Activated T-cell treated with anti-CD3 and anti-CD28 coated beads, Interleukin-2, amount 50 U/mL, for 72 hours (primary cell): Measurements from ENCODE around the gene CPVL. TPM values are rescaled to one million over a fixed set of nuclear protein-coding genes. Genes with fewer than 3 reads are reported as not detected.
"Not testable (repeated sequence)": the region's sequence is repeated elsewhere in the genome, so short reads cannot be mapped to it uniquely, and the experiment has no call there.

Experiments used
- ATAC-seq, 2 donors: fragments of 150-1000 bp; cut with Tn5 transposase; replicated peaks in 1 of 2; 2 replicates each; pipeline ENCODE4 v1.10.0; 2021; ENCODE audit warnings: moderate library complexity in 2 of 2, mild to moderate bottlenecking in 1 of 2
- DNase-seq, 2 donors: peaks; one replicate each; pipeline ENCODE4 v3.0.0; 2021 to 2022; ENCODE audit warnings: mixed read lengths in 1 of 2
- H3K27ac Mint-ChIP-seq: one replicate; pipeline ENCODE4 v1.8.0; 2022; ENCODE audit warnings: mild to moderate bottlenecking, moderate library complexity, mixed read lengths
- H3K27me3 Mint-ChIP-seq: one replicate; pipeline ENCODE4 v1.8.0; 2022; ENCODE audit warnings: low read depth, mixed read lengths
- H3K36me3 Mint-ChIP-seq, 2 donors: one replicate each; pipeline ENCODE4 v1.8.0; 2022; ENCODE audit warnings: mixed read lengths in 2 of 2, mild to moderate bottlenecking in 1 of 2; ENCODE audit not compliant: insufficient read depth in 2 of 2
- H3K4me1 Mint-ChIP-seq: one replicate; pipeline ENCODE4 v1.8.0; 2022; ENCODE audit warnings: low read depth, mixed read lengths
- H3K4me3 Mint-ChIP-seq, 2 donors: one replicate each; pipeline ENCODE4 v1.8.0; 2022; ENCODE audit warnings: mild to moderate bottlenecking in 2 of 2, mixed read lengths in 2 of 2, moderate library complexity in 2 of 2
- H3K9me3 Mint-ChIP-seq, 2 donors: one replicate each; pipeline ENCODE4 v1.8.0; 2022; ENCODE audit warnings: mixed read lengths in 2 of 2
- total RNA-seq, 2 donors: library from RNA; stranded (reverse); gene quantifications; one replicate each; pipeline ENCODE4 v1.2.3, GENCODE V29; 2022

The CPVL gene
- total RNA-seq, 2 donors from 2014 or later: 0.51 TPM; not detected in 1

- Mint-ChIP-seq H3K36me3 (no peaks in the 10 kb centered on the region), H3K27ac (no peak overlapping the region), H3K4me3 (no peak overlapping the region), H3K9me3 (no peaks in the 10 kb centered on the region), H3K4me1 (no peaks in the 10 kb centered on the region), H3K27me3 (peaks cover 6% of the 10 kb centered on the region)
- ATAC-seq (no peak), DNase-seq (no peak)
These were observed 19.5 kb downstream of the CPVL start for GRCh38 chr7:29126804-29127203.

DNA sequence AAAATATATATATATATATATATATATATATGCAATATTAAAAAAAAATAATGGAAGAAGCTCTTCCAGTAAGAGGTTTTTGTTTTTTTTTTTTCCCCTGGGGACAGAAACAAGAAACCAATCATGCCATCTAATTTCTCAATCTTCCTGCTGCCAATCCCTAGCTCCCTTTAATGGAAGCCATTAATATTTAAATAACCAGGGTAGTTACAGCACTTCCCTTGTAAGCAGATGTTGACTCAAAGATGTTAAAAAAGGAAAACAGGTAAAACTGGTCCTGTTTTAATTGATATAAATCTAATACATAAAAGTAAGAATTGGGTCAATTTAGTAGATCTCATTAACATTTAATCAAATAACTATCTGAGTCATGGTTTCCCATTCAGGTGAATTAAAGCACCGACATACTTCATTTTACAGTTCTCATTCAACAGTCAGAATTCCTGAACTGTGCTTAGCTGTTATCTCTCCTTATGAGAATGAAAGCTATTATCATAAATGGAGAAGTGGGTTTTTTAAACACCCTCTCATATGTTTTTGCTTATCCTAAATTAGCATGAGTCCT lies 22.6 kb downstream of the CPVL start:
- H3K36me3 Mint-ChIP-seq: no peaks in the 10 kb centered on the region
- no peak overlapping the region for H3K4me3 Mint-ChIP-seq
- H3K9me3 Mint-ChIP-seq: no peaks in the 10 kb centered on the region
- ATAC-seq (no peak), DNase-seq (no peak)
- H3K27ac Mint-ChIP-seq: no peak overlapping the region
- H3K4me1 Mint-ChIP-seq: no peaks in the 10 kb centered on the region
- peaks cover 9% of the 10 kb centered on the region for H3K27me3 Mint-ChIP-seq

GRCh38 chr7:29122759-29123158 lies 23.6 kb downstream of the CPVL start:
- DNase-seq (no peak), ATAC-seq (no peak)
- Mint-ChIP-seq H3K4me1 (no peaks in the 10 kb centered on the region), H3K4me3 (no peak overlapping the region), H3K9me3 (no peaks in the 10 kb centered on the region), H3K27ac (no peak overlapping the region), H3K36me3 (no peaks in the 10 kb centered on the region), H3K27me3 (peaks cover 7% of the 10 kb centered on the region)

- H3K27me3 Mint-ChIP-seq: peaks cover 7% of the 10 kb centered on the region
- ATAC-seq (no peak), DNase-seq (no peak)
- H3K9me3 Mint-ChIP-seq: no peaks in the 10 kb centered on the region
- no peaks in the 10 kb centered on the region for H3K36me3 Mint-ChIP-seq
- no peak overlapping the region for H3K4me3 Mint-ChIP-seq
- H3K27ac Mint-ChIP-seq: no peak overlapping the region
- no peaks in the 10 kb centered on the region for H3K4me1 Mint-ChIP-seq
These were observed 24.3 kb downstream of the CPVL start for GRCh38 chr7:29122081-29122480.

DNA sequence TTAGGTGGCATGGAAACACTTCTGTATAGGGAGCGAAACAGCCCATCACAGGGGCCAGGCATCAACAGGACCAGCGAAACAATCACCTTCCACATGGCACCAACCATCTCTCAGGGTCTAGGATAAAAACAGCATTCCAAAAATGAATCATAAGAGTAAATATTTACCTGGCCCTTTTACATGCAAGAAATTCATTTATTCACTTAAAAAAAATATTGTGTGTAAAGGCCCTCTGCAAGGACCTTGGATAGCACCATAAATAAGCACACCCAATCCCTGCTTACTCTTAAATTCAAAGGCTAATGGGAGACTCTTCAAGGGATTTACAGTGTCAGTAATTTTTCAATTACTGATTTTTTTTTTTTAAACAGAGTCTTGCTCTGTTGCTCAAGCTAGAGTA lies 25.4 kb downstream of the CPVL start:
- Mint-ChIP-seq H3K27ac (no peak overlapping the region), H3K36me3 (no peaks in the 10 kb centered on the region), H3K9me3 (no peaks in the 10 kb centered on the region), H3K27me3 (peaks cover 12% of the 10 kb centered on the region), H3K4me1 (no peaks in the 10 kb centered on the region), H3K4me3 (no peak overlapping the region)
- DNase-seq: no peak
- ATAC-seq: no peak

DNA sequence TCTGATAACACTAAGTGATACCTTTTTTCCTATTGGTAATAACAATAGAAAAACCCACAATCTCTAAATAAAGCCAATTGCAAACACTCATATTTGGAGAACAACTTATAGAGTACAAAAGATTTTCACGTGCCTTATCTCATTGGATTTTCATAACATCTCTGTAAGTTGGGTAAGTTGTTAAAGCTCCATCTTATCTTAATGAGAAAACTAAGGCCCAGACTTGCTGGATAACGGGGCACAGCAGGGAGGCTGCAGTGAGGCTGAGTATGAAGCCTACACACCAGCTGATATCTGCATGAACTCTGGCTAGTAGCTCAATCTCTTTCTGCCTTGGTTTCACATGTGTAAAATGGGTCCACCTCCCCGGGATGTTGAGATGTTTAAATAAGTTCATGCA lies 26.8 kb downstream of the CPVL start:
- DNase-seq (no peak), ATAC-seq (no peak)
- H3K4me3 Mint-ChIP-seq: no peak overlapping the region
- H3K27ac Mint-ChIP-seq: no peak overlapping the region
- H3K4me1 Mint-ChIP-seq: no peaks in the 10 kb centered on the region
- H3K9me3 Mint-ChIP-seq: no peaks in the 10 kb centered on the region
- peaks cover 22% of the 10 kb centered on the region for H3K27me3 Mint-ChIP-seq
- no peaks in the 10 kb centered on the region for H3K36me3 Mint-ChIP-seq

- no peak for DNase-seq
- peaks cover 29% of the 10 kb centered on the region for H3K27me3 Mint-ChIP-seq
- H3K4me1 Mint-ChIP-seq: peaks cover 14% of the 10 kb centered on the region
- H3K27ac Mint-ChIP-seq: no peak overlapping the region
- no peak overlapping the region for H3K4me3 Mint-ChIP-seq
- ATAC-seq: no peak
- no peaks in the 10 kb centered on the region for H3K9me3 Mint-ChIP-seq
- no peaks in the 10 kb centered on the region for H3K36me3 Mint-ChIP-seq
These were observed 29.8 kb downstream of the CPVL start for GRCh38 chr7:29116361-29117200.

DNA sequence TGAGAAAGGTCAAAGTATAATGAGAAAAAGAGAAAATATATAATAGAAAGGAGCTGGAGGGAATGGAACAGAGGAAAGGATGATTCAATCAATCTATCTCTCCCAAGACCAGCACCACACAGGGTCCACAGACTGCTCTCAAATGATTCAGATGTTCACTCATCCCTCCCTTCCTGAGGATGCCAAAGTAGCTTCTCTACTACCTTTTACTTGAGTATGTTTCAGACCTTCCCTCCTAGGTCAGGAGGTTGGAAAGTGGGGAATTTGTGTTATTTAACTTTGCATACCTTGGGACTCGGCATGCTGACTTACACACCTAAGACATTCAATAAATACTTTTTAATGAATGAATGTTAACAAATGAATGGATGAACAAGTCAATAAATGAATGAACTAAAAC lies 30.6 kb downstream of the CPVL start:
- H3K4me3 Mint-ChIP-seq: no peak overlapping the region
- ATAC-seq: no peak
- no peaks in the 10 kb centered on the region for H3K9me3 Mint-ChIP-seq

DNA sequence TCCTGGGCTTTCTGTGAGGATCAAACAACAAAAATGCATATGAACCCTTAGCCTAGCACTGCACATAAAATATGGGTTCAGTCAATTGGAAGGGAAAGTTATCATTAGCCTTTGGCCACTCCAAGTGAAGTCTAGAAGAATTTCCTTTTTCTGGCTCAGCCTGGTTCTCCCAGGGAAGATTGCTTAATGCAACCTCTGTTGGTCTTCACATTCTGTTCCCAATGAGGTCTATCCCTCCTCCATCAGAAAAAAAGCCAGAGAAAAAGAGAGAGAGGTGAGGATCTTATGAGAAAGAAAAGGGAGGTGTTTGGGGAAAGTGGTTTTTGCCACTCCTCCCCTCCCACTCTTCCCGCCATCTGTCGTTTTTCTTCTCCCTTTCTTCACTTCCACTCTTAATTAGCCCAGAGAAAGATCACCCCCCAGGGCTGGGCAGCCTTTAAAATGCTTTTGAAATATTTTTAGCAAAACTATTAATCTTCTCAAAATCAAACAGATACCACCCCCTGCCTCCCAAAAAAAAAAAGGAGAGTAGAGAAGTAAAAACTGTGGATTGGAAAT lies 31.1 kb downstream of the CPVL start:
- DNase-seq: no peak

More for the DNA sequence above, 30.6 kb downstream of the CPVL start:
- peaks cover 14% of the 10 kb centered on the region for H3K4me1 Mint-ChIP-seq
- H3K27me3 Mint-ChIP-seq: peaks cover 29% of the 10 kb centered on the region
- no peaks in the 10 kb centered on the region for H3K36me3 Mint-ChIP-seq
- H3K27ac Mint-ChIP-seq: no peak overlapping the region
- DNase-seq: no peak

DNA sequence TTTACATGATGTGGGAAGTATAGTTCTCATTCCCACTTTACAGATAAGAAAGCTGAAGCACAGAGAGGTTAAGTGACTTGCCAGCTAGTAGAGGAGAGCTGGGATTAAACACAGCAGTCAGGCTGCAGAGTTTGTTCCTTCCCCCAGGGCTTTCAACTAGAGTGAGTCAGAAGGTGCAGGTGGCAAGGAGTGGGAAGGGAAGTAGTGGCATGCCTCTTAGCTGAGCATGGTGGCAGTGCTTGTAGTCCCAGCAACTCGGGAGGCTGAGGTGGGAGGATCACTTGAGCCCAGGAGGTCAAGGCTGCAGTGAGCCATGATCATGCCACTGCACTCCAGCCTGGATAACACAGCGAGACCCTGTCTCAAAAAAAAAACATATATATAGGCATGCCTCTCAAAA lies 32.1 kb downstream of the CPVL start:
- not testable (repeated sequence) for H3K27ac Mint-ChIP-seq, H3K36me3 Mint-ChIP-seq, H3K9me3 Mint-ChIP-seq, ATAC-seq, DNase-seq, H3K4me3 Mint-ChIP-seq
- peaks cover 39% of the 10 kb centered on the region for H3K27me3 Mint-ChIP-seq
- peaks cover 14% of the 10 kb centered on the region for H3K4me1 Mint-ChIP-seq

More for the DNA sequence above, 31.1 kb downstream of the CPVL start:
- H3K36me3 Mint-ChIP-seq: no peaks in the 10 kb centered on the region
- H3K27me3 Mint-ChIP-seq: peaks cover 30% of the 10 kb centered on the region
- H3K4me3 Mint-ChIP-seq: no peak overlapping the region
- ATAC-seq: no peak
- no peak overlapping the region for H3K27ac Mint-ChIP-seq
- H3K4me1 Mint-ChIP-seq: peaks cover 14% of the 10 kb centered on the region
- H3K9me3 Mint-ChIP-seq: no peaks in the 10 kb centered on the region

DNA sequence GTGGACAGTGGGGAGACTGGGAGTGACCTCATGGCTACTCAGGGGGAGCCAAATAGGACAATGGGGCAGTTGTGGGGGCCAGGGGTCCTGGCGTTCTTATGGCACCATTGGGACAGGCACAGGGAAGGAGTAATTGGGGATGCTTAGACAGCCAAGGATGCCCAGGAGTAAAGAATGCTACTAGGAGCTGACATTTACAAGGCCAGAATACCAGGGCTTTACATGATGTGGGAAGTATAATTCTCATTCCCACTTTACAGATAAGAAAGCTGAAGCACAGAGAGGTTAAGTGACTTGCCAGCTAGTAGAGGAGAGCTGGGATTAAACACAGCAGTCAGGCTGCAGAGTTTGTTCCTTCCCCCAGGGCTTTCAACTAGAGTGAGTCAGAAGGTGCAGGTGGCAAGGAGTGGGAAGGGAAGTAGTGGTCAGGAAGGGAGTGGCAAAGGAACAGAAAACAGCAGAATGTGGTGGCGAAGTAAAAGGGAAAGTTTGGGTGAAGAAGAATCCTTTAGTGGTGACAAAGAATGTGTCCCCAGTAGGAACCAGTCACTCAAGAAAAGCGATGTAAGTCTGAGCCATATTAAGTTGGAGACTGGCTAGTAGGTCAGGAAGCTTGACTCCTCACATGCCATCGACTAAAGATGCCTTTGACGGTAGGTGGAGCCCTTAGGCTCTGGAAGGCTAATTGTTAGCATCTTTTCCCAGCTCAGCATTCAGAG lies 32.8 kb downstream of the CPVL start:
- Mint-ChIP-seq H3K36me3 (no peaks in the 10 kb centered on the region), H3K4me3 (no peak overlapping the region), H3K9me3 (no peaks in the 10 kb centered on the region), H3K27ac (no peak overlapping the region), H3K4me1 (peaks cover 14% of the 10 kb centered on the region), H3K27me3 (peaks cover 35% of the 10 kb centered on the region)
- no peak for DNase-seq
- ATAC-seq: peak; percentile 54 to 58

GRCh38 chr7:29112721-29113120 lies 33.6 kb downstream of the CPVL start:
- peaks cover 33% of the 10 kb centered on the region for H3K27me3 Mint-ChIP-seq

DNA sequence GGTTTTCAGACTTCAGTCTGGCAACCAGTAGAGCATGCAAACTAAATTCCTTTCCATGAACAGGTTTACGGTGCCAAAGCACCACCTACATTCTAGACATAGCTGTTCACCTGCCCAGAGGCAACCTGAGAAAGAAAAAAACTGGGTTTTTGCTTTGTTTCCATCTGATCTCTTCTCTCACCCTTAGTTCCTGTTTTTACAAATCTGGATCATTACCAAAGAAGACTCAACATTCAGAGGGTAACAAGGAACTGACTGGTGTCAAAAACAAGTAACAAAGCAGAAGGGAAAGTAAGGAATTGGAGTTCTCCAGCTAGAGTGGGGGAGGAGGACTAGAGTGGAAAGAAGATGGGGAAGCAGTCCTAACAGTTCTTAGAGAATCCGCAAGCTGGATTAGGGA lies 36.4 kb downstream of the CPVL start:
- Mint-ChIP-seq H3K27me3 (peaks cover 22% of the 10 kb centered on the region), H3K4me1 (peaks cover 14% of the 10 kb centered on the region), H3K9me3 (no peaks in the 10 kb centered on the region), H3K27ac (no peak overlapping the region), H3K36me3 (no peaks in the 10 kb centered on the region), H3K4me3 (no peak overlapping the region)
- no peak for ATAC-seq
- no peak for DNase-seq

More at GRCh38 chr7:29112721-29113120, 33.6 kb downstream of the CPVL start:
- peaks cover 14% of the 10 kb centered on the region for H3K4me1 Mint-ChIP-seq
- DNase-seq (no peak), ATAC-seq (no peak)
- no peak overlapping the region for H3K4me3 Mint-ChIP-seq
- no peaks in the 10 kb centered on the region for H3K9me3 Mint-ChIP-seq
- no peak overlapping the region for H3K27ac Mint-ChIP-seq
- no peaks in the 10 kb centered on the region for H3K36me3 Mint-ChIP-seq
